Left lung (tissue), 10 donors: ENCODE measurements around the gene RHOT2. TPM values are rescaled to one million over a fixed set of nuclear protein-coding genes. Genes with fewer than 3 reads are reported as not detected.

Experiments used
- ATAC-seq: fragments of 200-7000 bp; cut with Tn5 transposase; one replicate; pipeline ENCODE4 v1.9.1; 2020; ENCODE audit warnings: moderate library complexity
- DNase-seq, 4 donors: peaks; one replicate each; pipeline ENCODE4 v3.0.0-alpha.2; 2013 to 2020
- H3K27ac ChIP-seq, 2 donors: fragments of 200-600 bp; sonication (generic) in 1 of 2; one replicate each; pipeline versions ENCODE4 v1.5.0 to v1.8.0; 2020 to 2021
- H3K27me3 ChIP-seq, 2 donors: fragments of 200-600 bp; sonication (generic) in 1 of 2; one replicate each; pipeline versions ENCODE4 v1.5.0 to v1.8.0; 2020 to 2021
- H3K36me3 ChIP-seq, 2 donors: fragments of 200-600 bp; sonication (generic) in 1 of 2; one replicate each; pipeline versions ENCODE4 v1.5.0 to v1.8.0; 2020 to 2021
- H3K4me1 ChIP-seq, 2 donors: fragments of 200-600 bp; one replicate each; pipeline ENCODE4 v1.8.0; 2021
- H3K4me3 ChIP-seq, 2 donors: fragments of 200-600 bp; sonication (generic) in 1 of 2; one replicate each; pipeline versions ENCODE4 v1.5.0 to v1.8.0; 2020 to 2021; ENCODE audit warnings: mild to moderate bottlenecking in 1 of 2
- H3K9me3 ChIP-seq, 2 donors: fragments of 200-600 bp; sonication (generic) in 1 of 2; one replicate each; pipeline versions ENCODE4 v1.5.0 to v1.8.0; 2020 to 2021
- intact Hi-C, 2 donors: fragments of 100-400 bp; cut with DNase I; formaldehyde crosslinking; loops; one replicate each; pipeline versions ENCODE4 v1.11.2 to v1.14.2; 2022
- polyA plus RNA-seq, 6 donors: library from polyadenylated mRNA; unstranded; fragments of 120-200 nt; gene quantifications; one replicate each; pipeline ENCODE4 v1.2.1, GENCODE V29; 2013; ENCODE audit not compliant: insufficient read length in 6 of 6
- total RNA-seq, 2 donors: library from RNA; stranded (reverse); fragmentation: NEBNext Ultra II Directional; extraction: Animal tissue kit (Norgen Biotek cat#: 25700); gene quantifications; one replicate each; pipeline ENCODE4 v1.2.1, GENCODE V29; 2021
- TF ChIP-seq, protein P1 (sequence below), 2 donors: fragments of 200-600 bp; sonication (generic) in 1 of 2; IDR thresholded peaks; one replicate each; pipeline versions ENCODE4 v1.5.0 to v1.8.0; 2021; ENCODE audit warnings: antibody characterized with exemption in 2 of 2
- donor health status: DM: no; HTN: yes; CAD: no.
- donor health status: DM: no; HTN: no; CAD: no.

Gene RHOT2
- total and polyA plus RNA-seq, 8 donors, result 59.8 to 104 (median 76.3) TPM

DNA sequence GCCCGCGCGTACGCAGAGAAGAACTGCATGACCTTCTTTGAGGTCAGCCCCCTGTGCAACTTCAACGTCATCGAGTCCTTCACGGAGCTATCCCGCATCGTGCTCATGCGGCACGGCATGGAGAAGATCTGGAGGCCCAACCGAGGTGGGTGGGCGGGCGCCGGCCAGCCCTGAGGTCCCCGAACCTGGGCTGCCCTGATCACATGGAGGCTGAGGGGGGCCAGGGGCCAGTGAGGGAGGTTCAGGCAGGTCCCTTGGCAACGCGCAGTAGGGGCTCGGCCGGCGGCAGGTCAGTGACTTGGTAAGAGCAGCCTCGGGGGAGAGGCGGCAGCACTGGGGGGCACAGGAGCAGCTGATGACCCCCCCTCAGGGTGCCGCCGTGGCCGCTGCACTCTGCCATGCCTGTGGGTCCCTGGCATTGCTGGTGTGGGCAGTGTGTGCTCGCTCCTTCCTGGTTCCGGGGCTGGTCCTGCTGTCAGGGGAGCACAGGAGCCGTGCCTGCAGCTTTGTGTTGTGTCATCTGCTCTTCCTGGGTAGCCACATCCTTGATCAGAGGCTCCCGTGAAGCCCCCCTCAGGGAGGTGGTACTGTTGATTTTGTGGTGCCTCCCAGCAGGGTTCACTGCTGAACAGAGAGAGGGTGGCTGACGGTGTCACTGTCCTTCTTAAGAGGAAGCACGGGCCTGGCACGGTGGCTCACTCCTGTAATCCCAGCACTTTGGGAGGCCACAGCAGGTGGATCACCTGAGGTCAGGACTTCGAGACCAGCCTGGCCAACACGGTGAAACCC lies 41.8 kb upstream of the RHOT2 start:
- no peaks in the 10 kb centered on the region for H3K9me3 ChIP-seq
- peaks cover 8 to 41% of the 10 kb centered on the region in 2 donors for H3K4me1 ChIP-seq
- TF ChIP-seq, protein P1, sequence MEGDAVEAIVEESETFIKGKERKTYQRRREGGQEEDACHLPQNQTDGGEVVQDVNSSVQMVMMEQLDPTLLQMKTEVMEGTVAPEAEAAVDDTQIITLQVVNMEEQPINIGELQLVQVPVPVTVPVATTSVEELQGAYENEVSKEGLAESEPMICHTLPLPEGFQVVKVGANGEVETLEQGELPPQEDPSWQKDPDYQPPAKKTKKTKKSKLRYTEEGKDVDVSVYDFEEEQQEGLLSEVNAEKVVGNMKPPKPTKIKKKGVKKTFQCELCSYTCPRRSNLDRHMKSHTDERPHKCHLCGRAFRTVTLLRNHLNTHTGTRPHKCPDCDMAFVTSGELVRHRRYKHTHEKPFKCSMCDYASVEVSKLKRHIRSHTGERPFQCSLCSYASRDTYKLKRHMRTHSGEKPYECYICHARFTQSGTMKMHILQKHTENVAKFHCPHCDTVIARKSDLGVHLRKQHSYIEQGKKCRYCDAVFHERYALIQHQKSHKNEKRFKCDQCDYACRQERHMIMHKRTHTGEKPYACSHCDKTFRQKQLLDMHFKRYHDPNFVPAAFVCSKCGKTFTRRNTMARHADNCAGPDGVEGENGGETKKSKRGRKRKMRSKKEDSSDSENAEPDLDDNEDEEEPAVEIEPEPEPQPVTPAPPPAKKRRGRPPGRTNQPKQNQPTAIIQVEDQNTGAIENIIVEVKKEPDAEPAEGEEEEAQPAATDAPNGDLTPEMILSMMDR (IDR thresholded peaks at IDR 0.05), result no peak
- no peak overlapping the region for H3K27ac ChIP-seq
- DNase-seq, result peak in 1 of 4 donors; percentile 72
- intact Hi-C loops, result no loop called here
- H3K4me3 ChIP-seq, result no peak overlapping the region
- peaks cover 0 to 51% of the 10 kb centered on the region in 2 donors for H3K36me3 ChIP-seq
- peaks cover 0 to 5% of the 10 kb centered on the region in 2 donors for H3K27me3 ChIP-seq
- ATAC-seq, result no peak

DNA sequence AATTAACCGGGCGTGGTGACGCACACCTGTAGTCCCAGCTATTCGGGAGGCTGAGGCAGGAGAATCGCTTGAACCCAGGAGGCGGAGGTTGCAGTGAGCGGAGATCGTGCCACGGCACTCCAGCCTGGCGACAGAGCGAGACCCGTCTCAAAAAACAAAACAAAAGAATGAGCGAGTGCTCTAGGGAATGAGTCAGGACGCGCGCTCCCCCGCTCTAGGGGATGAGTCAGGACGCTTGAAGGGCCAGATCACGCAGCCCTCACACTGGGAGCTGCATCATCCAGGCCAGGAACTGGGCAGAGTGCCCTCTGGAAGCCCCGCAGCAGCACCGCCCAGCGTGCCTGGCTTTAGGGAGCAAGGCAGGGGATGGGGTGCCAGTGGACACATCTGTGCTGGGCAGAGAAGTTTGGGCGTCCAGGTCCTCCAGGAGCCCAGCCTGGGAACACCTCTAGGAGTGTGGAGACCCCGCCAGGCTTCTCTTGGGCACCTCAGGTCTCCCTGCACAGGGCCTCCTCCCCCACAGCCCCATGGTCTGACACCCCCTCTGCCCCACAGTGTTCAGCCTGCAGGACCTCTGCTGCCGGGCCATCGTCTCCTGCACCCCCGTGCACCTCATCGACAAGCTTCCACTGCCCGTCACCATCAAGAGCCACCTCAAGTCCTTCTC lies 41.0 kb upstream of the RHOT2 start:
- H3K27ac ChIP-seq, result no peak overlapping the region
- H3K9me3 ChIP-seq, result no peaks in the 10 kb centered on the region
- H3K4me1 ChIP-seq, result peaks cover 11 to 40% of the 10 kb centered on the region in 2 donors
- H3K4me3 ChIP-seq, result no peak overlapping the region
- intact Hi-C loops, result no loop called here
- peaks cover 0 to 6% of the 10 kb centered on the region in 2 donors for H3K27me3 ChIP-seq
- TF ChIP-seq, protein P1 (IDR thresholded peaks at IDR 0.05), result no peak
- DNase-seq (peak in 2 of 4 donors; percentile 57 to 78), ATAC-seq (peak; percentile 5)
- H3K36me3 ChIP-seq, result peaks cover 0 to 47% of the 10 kb centered on the region in 2 donors

GRCh38 chr16:627454-628239 lies 40.3 kb upstream of the RHOT2 start:
- Histone ChIP-seq H3K27ac (no peak overlapping the region), H3K4me1 (peaks cover 11 to 36% of the 10 kb centered on the region in 2 donors), H3K4me3 (no peak overlapping the region), H3K27me3 (peaks cover 0 to 6% of the 10 kb centered on the region in 2 donors), H3K36me3 (peaks cover 0 to 51% of the 10 kb centered on the region in 2 donors), H3K9me3 (no peaks in the 10 kb centered on the region)
- TF ChIP-seq, protein P1 (IDR thresholded peaks at IDR 0.05), result no peak
- intact Hi-C loops, result no loop called here
- ATAC-seq, result peak; percentile 64
- peak in 2 of 4 donors; percentile 65 to 90 for DNase-seq

DNA sequence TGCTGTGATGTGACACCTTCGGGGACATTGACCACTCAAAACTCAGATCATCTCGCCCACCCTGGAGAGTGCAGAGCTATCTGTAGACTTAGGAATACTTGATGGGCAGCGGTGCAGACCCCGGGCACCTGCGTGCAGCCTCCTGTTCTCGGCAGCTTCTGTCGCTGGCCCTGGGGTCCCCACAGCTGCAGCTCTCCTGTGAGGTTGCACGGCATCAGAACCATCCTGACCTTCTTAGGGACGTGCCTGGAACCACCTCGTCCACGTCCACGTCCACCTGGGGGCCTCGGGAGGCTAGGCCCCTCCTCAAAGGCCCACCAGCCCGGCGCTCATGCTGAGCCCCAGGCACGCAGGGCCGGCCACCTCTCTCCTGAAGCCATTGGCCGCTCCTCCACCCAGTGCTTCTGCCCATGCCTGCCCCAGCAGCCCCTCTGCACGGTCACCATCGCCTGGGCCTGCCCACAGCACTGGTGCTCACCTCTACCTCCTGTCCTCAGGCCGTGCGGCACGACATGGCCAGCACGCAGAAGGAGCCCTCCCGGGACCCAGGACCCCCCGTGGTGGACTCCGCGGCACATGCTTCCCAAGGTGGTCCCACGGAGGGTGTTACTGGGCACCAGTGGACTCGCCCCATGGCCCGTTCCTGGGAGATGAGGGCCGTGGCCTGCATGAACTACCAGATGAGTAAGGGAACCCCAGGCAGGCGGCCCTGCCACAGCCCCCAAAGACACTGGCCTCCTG lies 39.4 kb upstream of the RHOT2 start:
- DNase-seq (no peak), ATAC-seq (no peak)
- peaks cover 11 to 36% of the 10 kb centered on the region in 2 donors for H3K4me1 ChIP-seq
- H3K27ac ChIP-seq, result peak overlapping the region in 1 of 2 donors; percentile 58
- intact Hi-C loops, result no loop called here
- H3K9me3 ChIP-seq, result no peaks in the 10 kb centered on the region
- TF ChIP-seq, protein P1 (IDR thresholded peaks at IDR 0.05), result no peak
- no peak overlapping the region for H3K4me3 ChIP-seq
- peaks cover 0 to 59% of the 10 kb centered on the region in 2 donors for H3K36me3 ChIP-seq
- peaks cover 0 to 6% of the 10 kb centered on the region in 2 donors for H3K27me3 ChIP-seq
